ENCODE data around the gene CCDC91.

The CCDC91 gene, protein sequence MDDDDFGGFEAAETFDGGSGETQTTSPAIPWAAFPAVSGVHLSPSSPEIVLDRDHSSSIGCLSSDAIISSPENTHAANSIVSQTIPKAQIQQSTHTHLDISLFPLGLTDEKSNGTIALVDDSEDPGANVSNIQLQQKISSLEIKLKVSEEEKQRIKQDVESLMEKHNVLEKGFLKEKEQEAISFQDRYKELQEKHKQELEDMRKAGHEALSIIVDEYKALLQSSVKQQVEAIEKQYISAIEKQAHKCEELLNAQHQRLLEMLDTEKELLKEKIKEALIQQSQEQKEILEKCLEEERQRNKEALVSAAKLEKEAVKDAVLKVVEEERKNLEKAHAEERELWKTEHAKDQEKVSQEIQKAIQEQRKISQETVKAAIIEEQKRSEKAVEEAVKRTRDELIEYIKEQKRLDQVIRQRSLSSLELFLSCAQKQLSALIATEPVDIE

DNA sequence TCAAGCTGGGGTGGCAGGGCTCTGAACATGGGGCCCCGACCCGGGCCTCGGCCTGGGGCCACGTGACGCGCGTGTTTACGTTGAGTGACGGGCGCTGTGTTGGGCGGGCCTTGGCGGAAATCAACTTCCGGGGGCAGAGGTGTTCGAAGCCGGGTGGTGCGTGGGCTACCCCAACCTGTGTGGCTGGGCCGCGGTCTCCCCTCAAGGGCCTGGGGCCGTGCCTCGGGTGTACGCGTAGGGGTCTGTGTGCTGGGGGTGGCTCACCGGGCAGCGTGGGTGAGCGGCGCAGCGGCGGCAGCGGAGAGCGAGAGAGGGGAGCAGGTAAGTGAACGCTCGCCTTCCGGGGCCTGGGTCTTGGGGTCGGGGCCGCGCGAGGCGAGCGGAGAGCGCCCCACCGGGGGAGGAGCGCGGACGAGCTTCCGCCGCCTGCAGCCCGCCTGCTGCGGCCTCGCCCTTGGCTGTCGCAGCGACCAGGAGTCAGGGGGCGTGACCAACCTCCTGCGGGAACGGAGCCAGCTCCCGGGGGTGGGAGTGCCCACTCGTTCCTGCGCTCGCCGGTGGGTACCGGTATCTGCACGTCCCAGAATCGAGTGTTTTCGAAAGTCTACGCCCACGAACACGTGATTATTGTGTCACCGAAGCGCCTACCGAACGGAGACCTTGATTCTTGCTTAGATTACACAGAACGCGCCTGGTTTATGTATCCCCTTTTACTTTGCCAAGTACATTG, at the start of gene CCDC91:
CCDC91 (plus strand) TSS at position 136 of the 730 bp plus-strand sequence. CDS start 66,760 bp downstream, outside the sequence.
- peak; percentile 22 for DNase-seq (ENCODE audit: low read depth, low spot score)

- DNase-seq (ENCODE audit: low read depth, low spot score) = no peak
Measured at GRCh38 chr12:28144059-28144458, 46.2 kb upstream of the CCDC91 start.

DNA sequence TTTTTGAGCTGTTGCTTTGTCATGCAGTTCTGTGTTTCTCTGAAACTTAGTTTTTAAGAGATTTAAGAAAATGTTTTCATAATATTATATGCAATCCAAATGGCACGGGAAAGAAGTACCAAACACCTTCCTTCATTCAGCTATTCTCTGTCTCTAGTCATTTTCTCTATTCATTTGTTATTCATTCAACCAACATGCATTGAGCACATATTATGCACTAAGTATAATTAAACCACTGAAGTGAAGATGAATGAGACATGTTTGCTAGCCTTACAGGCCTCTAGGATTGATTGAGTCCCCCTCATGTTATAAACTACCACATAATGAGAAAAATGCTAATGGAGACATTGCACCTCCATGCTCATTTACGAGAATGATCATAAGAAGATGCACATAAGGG, 45.7 kb upstream of the CCDC91 start:
- DNase-seq (ENCODE audit: low read depth, low spot score) = no peak

DNA sequence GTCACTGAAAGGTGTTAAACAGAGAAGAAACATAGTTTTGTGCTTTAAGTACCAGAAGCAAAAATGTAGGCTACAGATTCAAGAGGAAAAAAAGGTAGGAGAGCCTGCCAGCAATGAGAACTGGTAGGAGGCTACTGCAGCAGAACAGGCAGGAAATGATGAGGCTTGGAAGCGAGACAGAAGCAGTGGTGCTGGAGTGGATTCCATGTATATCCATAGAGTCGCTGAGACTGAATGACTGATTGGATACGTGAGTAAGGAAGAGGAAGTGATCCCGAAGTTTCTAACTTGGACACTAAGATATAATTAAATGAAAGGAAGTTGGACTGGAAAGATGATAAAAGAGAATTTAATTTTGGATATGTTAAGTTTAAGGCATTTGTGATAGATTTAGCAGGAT, 45.0 kb upstream of the CCDC91 start:
- DNase-seq (ENCODE audit: low read depth, low spot score) = no peak

DNA sequence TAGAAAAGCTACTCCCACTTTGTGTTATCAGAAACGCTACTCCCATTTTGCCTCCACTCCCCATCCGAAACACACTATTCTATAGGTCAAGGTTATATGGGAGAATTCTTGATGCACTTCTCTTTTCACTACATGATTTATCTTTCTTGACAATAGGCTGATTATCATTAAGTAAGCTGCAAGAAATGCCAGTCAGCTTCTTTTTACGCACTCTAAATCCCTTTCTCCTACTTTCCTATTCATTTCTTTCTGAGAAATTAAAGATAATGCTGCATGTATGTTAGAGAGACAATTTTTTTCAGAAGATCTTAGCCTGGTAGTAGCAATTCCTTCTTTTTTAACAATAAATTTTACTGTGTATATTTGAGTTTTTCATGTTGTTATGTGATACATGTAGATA, 41.0 kb upstream of the CCDC91 start:
- DNase-seq (ENCODE audit: low read depth, low spot score) = no peak

- DNase-seq (ENCODE audit: low read depth, low spot score) = no peak
Measured at GRCh38 chr12:28156362-28156761, 33.9 kb upstream of the CCDC91 start.

- no peak for DNase-seq (ENCODE audit: low read depth, low spot score)
Measured at GRCh38 chr12:28156804-28157203, 33.5 kb upstream of the CCDC91 start.

GRCh38 chr12:28158353-28158752, 31.9 kb upstream of the CCDC91 start:
- no peak for DNase-seq (ENCODE audit: low read depth, low spot score)

GRCh38 chr12:28159688-28160087, 30.6 kb upstream of the CCDC91 start:
- no peak for DNase-seq (ENCODE audit: low read depth, low spot score)

GRCh38 chr12:28161697-28162096, 28.6 kb upstream of the CCDC91 start:
- DNase-seq (ENCODE audit: low read depth, low spot score) = no peak

DNA sequence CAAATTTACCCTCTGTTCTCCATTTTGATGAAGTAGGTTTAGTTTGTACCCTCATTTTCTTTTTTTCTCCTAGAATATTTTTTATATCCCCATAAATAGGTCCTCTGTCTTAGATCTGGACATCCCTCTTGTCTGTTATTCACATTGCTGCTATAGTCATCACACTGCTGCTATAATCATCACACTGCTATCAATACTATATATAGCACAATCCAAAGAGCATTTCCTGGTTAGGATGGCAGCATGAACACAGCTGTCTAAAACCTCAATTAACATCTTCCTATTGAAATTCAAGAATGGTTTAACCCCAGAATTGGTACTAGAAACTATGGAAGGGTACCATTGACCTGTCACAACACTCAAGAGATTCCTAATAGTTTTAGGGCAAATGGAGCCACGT, 27.6 kb upstream of the CCDC91 start:
- no peak for DNase-seq (ENCODE audit: low read depth, low spot score)

DNA sequence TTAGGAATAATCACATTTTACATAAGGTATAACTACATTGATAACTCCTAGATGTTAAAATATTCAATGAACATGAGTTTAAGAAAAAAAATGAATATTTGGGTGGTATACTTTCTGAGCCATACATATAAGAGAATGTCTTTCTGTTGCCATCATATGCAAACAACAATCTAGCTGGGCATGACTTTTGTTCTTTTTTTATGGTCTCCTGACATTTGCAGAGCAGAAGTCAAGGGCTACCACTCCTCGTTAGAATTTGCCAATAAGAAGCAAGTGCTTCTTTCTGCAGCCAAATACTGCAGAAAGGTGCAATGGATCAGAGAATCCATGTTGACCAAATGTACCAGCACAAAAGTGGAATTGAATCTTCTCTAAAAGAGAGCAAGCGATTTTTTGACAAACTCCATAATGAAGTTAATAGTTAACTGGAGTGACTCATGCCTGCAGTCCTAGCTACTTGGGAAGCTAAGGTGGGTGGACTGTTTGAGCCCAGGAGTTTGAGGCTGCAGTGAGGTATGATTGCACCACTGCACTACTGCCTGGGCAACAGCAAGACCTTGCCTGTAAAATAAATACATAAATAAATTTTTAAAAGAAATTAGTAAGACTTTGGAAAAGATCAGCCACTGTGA, 25.5 kb upstream of the CCDC91 start:
- DNase-seq (ENCODE audit: low read depth, low spot score) = no peak

GRCh38 chr12:28167981-28168485, 22.2 kb upstream of the CCDC91 start:
- no peak for DNase-seq (ENCODE audit: low read depth, low spot score)

DNA sequence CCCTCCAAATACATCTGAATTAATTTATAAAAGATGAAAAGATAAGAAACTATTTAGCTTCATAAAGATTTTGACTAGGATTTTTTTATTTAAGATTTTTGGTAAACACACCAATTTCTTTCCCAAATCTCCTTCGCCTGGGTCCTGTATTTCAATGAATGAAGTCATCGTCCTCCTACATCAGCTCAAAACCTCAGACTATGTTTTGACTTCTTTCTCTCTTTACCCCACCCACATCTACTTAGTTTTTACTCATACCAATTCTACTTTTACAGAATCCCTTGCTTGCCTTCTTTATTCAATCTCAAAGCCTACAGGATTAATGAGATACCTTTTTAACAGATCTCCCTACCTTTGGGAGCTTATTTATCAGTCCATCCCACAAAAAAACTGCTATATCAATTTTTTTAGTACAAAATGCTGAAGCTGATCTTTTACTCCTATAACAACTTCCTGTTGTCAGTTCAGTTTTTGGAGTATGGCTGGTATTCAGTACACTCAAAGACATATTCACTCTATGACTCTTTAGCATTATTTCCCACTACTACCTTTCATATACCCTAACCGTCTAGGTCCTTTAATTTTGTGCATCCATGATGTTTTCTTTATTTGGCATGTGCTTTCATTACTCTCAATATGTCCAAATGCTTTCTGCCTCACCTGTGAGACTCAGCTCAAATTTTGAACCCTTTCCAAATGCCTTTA, 18.7 kb upstream of the CCDC91 start:
- DNase-seq (ENCODE audit: low read depth, low spot score) = no peak

DNA sequence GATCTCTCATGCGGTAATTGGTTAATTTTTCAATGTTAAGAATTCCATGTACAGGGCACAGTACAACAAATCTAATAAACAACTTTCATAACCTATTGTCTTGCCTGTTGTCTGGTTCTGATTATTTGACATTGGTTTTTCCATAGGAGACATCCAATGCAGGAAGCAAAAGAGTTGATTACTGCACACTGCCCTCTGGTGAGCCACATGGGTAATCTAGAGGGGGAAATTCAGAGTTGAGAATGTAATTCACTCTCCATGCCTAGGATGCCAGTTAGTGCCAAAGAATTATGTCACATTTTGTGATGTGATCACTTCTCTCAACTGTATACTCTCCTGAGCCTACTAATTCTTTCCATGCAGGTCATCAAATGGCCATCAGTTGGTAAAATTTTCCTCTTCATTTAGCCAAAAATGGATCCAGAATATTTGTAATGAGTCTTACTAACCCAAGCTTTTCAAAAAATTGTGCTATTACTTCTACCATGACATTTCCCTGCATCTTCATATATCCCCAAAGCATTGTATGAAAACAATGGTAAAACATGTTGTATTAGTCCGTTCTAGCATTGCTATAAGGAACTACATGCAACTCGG, 17.7 kb upstream of the CCDC91 start:
- DNase-seq (ENCODE audit: low read depth, low spot score) = no peak

- no peak for DNase-seq (ENCODE audit: low read depth, low spot score)
Measured at GRCh38 chr12:28173440-28173839, 16.8 kb upstream of the CCDC91 start.

GRCh38 chr12:28175098-28175589, 15.1 kb upstream of the CCDC91 start:
- no peak for DNase-seq (ENCODE audit: low read depth, low spot score)

- no peak for DNase-seq (ENCODE audit: low read depth, low spot score)
Measured at GRCh38 chr12:28176295-28176694, 14.0 kb upstream of the CCDC91 start.

- no peak for DNase-seq (ENCODE audit: low read depth, low spot score)
Measured at GRCh38 chr12:28177461-28177860, 12.8 kb upstream of the CCDC91 start.

DNA sequence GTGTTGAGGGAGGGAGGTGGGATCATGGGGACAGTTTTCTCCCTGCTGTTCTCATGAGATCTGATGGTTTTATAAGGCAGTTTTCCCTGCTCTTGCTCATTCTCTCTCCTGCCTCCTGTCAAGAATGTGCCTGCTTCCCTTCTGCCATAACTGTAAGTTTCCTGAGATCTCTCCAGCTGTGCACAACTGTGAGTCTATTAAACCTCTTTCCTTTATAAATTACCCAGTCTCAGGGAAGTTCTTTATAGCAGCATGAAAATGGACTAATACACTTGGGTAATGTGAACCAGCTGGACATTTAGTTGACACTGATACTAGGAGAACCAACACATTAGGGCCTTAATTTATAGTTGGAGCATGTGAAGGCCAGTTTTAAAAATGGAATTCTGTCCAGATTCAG, 12.4 kb upstream of the CCDC91 start:
- DNase-seq (ENCODE audit: low read depth, low spot score) = no peak

DNA sequence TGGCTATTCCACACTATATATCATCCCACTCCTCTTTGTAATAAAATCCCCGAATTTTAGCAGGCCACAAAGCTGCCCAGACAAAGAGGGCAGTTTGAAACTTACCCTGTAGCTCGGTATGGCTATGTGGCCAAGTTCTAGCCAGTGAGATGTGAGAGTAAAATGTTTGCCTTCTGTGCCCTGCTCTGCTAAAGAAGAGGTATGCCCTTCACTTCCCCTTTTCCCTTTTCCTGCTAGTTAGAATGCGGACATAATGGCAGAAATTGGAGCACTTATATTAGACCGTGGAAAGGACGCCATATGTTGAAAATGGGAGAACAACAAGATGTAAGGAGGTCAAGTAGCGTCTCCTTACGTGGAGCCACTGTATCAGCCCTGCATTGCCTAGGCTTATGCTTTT, 11.5 kb upstream of the CCDC91 start:
- no peak for DNase-seq (ENCODE audit: low read depth, low spot score)

Data from brain pericyte (primary cell).